Measurements from ENCODE around the gene GAMT.

The GAMT gene

GRCh38 chr19:1401138-1401888 is at the start of gene GAMT:
Gene GAMT (minus strand): TSS chr19:1401542. CDS start chr19:1401476, 66 bp downstream.
- no peak for DNase-seq (ENCODE audit: extremely low read depth, low read depth)
- TF ChIP-seq CTCF (IDR thresholded peaks at IDR 0.05; ENCODE audit: low read depth, low read length): peak; percentile 17

DNA sequence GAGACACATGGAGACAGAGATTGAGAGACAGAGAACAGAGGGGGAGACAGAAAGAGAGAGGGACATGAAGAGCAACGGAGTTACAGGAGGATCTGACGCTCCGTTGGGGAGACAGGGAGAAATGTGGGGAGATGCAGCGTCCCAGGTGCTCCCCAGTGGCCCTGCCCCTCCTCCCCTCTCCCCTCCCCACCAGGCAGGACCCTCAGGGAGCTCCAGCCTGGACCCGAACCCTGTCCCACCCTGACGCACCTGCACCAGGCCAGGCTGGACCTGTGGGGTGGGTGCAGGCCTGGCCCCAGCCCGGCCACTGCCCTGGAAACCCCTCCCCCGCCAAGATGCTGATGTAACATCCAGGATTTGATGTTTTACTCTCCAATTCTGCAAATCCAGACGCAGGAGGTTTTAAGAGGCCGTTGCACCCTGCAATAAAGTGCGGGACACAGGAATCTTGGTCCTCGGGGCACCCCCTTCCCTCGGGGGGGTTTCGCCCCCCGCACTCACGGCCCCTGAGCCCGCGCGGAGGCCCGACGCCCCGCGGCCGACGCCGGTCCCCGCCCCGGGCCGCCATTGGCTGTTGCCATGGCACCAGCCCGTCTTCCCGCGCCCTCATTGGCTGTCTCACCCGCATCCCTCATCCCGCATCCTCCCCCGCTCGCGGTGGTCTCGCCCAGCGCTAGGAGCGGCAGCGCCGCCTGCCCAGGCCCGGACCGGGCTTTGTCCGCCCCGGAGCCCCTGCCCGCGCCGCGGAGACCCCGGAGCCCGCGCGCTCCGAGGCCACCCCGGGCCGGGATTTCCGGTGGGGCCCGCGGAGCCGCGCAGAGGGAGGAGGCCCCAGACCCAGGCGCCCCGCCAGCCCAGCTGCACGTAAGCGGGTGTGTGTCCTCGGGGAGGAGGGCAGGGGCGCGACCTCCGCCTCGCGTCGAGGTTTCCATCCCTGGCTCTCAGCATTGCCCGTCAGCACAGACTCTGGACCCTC is 48.4 kb upstream of the GAMT start, which contains the start of gene APC2:
Gene APC2 (plus strand): TSS at position 655 of the 976 bp plus-strand sequence. CDS start 2,881 bp downstream, outside the sequence.
- no peak for DNase-seq (ENCODE audit: extremely low read depth, low read depth)
- TF ChIP-seq CTCF (IDR thresholded peaks at IDR 0.05; ENCODE audit: low read depth, low read length): no peak

DNA sequence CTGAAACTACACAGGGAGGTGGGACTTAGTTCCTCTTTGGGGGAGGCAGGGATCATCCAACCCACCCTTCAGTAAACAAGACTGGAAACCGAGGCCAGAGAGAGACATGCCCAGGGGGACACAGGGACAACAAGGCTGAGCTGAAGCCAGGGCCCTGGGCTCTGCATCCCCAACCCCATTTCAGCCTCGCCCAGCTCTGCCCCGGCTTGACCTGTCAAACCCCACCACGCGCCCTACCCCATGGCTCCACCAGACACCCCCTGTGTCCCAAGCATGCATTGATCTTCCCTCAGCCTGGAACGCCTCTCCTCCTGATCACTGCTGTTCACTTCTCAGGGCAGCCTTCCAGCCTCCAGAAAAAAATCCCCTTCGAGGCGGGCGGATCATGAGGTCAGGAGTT is 46.6 kb upstream of the GAMT start:
- no peak for TF ChIP-seq CTCF (IDR thresholded peaks at IDR 0.05; ENCODE audit: low read depth, low read length)
- no peak for DNase-seq (ENCODE audit: extremely low read depth, low read depth)

- DNase-seq (ENCODE audit: extremely low read depth, low read depth): no peak
- no peak for TF ChIP-seq CTCF (IDR thresholded peaks at IDR 0.05; ENCODE audit: low read depth, low read length)
These were observed 46.2 kb upstream of the GAMT start for GRCh38 chr19:1447504-1447903.

GRCh38 chr19:1446713-1447481 is 45.6 kb upstream of the GAMT start:
- no peak for DNase-seq (ENCODE audit: extremely low read depth, low read depth)
- TF ChIP-seq CTCF (IDR thresholded peaks at IDR 0.05; ENCODE audit: low read depth, low read length): no peak

DNA sequence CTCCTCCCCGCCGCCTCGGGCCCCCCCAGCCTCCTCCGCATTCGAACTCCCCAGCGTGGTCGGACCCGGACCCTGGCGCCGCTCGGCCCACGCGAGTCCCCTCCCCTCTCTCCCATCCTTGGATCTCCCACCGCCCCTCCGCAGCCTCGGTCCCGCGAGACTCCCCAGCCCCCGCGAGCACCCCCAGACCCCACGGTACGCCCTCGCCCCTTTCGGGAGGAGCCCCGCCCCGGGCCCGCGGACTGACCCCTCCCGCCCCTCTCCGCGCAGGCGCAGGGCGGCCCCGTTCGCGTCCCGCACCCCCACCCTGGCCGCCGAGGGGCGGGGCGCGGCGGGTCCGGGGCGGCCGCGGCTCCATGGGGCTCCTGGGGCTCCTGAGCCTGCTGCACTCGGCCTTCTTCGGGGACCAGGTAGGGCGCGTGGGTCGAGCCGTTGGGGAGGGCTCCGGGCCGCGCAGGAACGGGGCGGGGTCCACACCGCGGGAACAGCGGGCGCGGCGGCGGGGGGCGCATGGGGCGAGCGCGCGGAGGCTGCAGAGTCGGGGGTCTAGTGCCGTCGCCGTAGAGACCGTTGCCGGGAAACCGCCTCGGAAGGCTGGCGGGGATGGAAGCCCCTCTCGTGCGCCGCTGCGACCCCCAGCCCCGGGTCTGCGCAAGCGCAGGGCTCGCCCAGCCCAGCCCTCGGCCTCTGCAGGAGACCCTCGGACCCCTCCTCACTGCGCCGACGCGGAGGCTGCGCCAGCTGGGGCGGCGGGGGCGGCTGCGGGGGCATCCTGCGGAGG is 44.8 kb upstream of the GAMT start:
- no peak for DNase-seq (ENCODE audit: extremely low read depth, low read depth)
- no peak for TF ChIP-seq CTCF (IDR thresholded peaks at IDR 0.05; ENCODE audit: low read depth, low read length)
